Ishikawa (cell line): ENCODE data around the gene NR1H2.

Source experiments
- CEBPB ChIP-seq: IDR thresholded peaks from 2 replicates; pipeline ENCODE4 v1.6.1; 2012
- CREB1 ChIP-seq: IDR thresholded peaks from 2 replicates; pipeline ENCODE4 v1.6.1; 2012; ENCODE audit warnings: low read depth
- EGR1 ChIP-seq: IDR thresholded peaks from 2 replicates; pipeline ENCODE4 v1.6.1; 2012
- EP300 ChIP-seq: IDR thresholded peaks from 2 replicates; pipeline ENCODE4 v1.6.1; 2012; ENCODE audit warnings: borderline replicate concordance
- FOXM1 ChIP-seq: IDR thresholded peaks from 2 replicates; pipeline ENCODE4 v1.6.1; 2012; ENCODE audit warnings: low read depth, borderline replicate concordance
- MAX ChIP-seq: IDR thresholded peaks from 2 replicates; pipeline ENCODE4 v1.6.1; 2012
- NFIC ChIP-seq: IDR thresholded peaks from 2 replicates; pipeline ENCODE4 v1.6.1; 2012
- RAD21 ChIP-seq: IDR thresholded peaks from 2 replicates; pipeline ENCODE4 v1.6.1; 2012; ENCODE audit warnings: low read depth
- REST ChIP-seq: IDR thresholded peaks from 2 replicates; pipeline ENCODE4 v1.6.1; 2012; ENCODE audit warnings: low read depth, mild to moderate bottlenecking
- TAF1 ChIP-seq: IDR thresholded peaks from 2 replicates; pipeline ENCODE4 v1.6.1; 2012; ENCODE audit warnings: low read depth, mild to moderate bottlenecking
- TCF12 ChIP-seq: IDR thresholded peaks from 2 replicates; pipeline ENCODE4 v1.6.1; 2012; ENCODE audit warnings: low read depth
- TEAD4 ChIP-seq: IDR thresholded peaks from 2 replicates; pipeline ENCODE4 v1.6.1; 2012
- USF1 ChIP-seq: IDR thresholded peaks from 2 replicates; pipeline ENCODE4 v1.6.1; 2012
- YY1 ChIP-seq: IDR thresholded peaks from 2 replicates; pipeline ENCODE4 v1.6.1; 2012; ENCODE audit warnings: low read depth
- ZBTB7A ChIP-seq: IDR thresholded peaks from 2 replicates; pipeline ENCODE4 v1.6.1; 2012; ENCODE audit warnings: low read depth

The NR1H2 gene

GRCh38 chr19:50413531-50413930, 37.3 kb downstream of the NR1H2 start:
- TF ChIP-seq CREB1: no peak
- no peak for TF ChIP-seq USF1
- no peak for TF ChIP-seq CEBPB
- TF ChIP-seq FOXM1: no peak
- no peak for TF ChIP-seq NFIC
- TF ChIP-seq YY1: no peak
- no peak for TF ChIP-seq TEAD4
- TF ChIP-seq TCF12: no peak
- no peak for TF ChIP-seq RAD21
- no peak for TF ChIP-seq MAX
- TF ChIP-seq EGR1: no peak
- TF ChIP-seq EP300: no peak
- no peak for TF ChIP-seq TAF1
- no peak for TF ChIP-seq REST
- no peak for TF ChIP-seq ZBTB7A

- TF ChIP-seq RAD21: peak; percentile 30; the same call in 1 of the 2 replicates
- no peak for TF ChIP-seq TCF12
- peak; percentile 85 for TF ChIP-seq ZBTB7A
Observed at GRCh38 chr19:50414864-50415660, 38.8 kb downstream of the NR1H2 start.

- TF ChIP-seq TAF1 (no peak), RAD21 (no peak), YY1 (no peak), TEAD4 (no peak), CREB1 (no peak), EP300 (no peak), TCF12 (no peak), FOXM1 (no peak), CEBPB (no peak), MAX (no peak), REST (no peak), EGR1 (no peak), NFIC (no peak), USF1 (no peak)
Observed at GRCh38 chr19:50415661-50416033, 39.4 kb downstream of the NR1H2 start.

- TF ChIP-seq ZBTB7A (no peak), TEAD4 (no peak), NFIC (no peak), CREB1 (no peak), YY1 (no peak), RAD21 (no peak), TAF1 (no peak)
Observed at GRCh38 chr19:50416034-50416977, 40.0 kb downstream of the NR1H2 start.

- TF ChIP-seq TEAD4: no peak
- TF ChIP-seq FOXM1: no peak
- no peak for TF ChIP-seq YY1
- TF ChIP-seq TCF12: no peak
- no peak for TF ChIP-seq USF1
- no peak for TF ChIP-seq CREB1
- TF ChIP-seq EGR1: no peak
Observed at GRCh38 chr19:50417111-50418081, 41.1 kb downstream of the NR1H2 start.
